CD8-positive, alpha-beta memory T cell (primary cell): ENCODE data around the gene PRR36. TPM values are rescaled to one million over a fixed set of nuclear protein-coding genes. Genes with fewer than 3 reads are reported as not detected.

Experiments used
- CTCF ChIA-PET: fragments of 350-600 bp; sonication (Branson Sonifier 250); formaldehyde crosslinking; loops from one replicate; lab custom pipeline; 2021; ENCODE audit warnings: antibody characterized with exemption; lab: Charles Lee
- POLR2A ChIA-PET: fragments of 350-600 bp; sonication (Branson Sonifier 250); formaldehyde crosslinking; loops from one replicate; lab custom pipeline; 2021; ENCODE audit warnings: antibody characterized with exemption; lab: Charles Lee
- DNase-seq, 5 donors: peaks; one replicate each; pipeline versions ENCODE4 v3.0.0 to v3.0.0-alpha.2; 2020 to 2022; ENCODE audit warnings: mixed read lengths in 1 of 5
- H3K27ac ChIP-seq: one replicate; pipeline ENCODE4 v1.7.0; 2013; ENCODE audit warnings: low read depth, mild to moderate bottlenecking, low read length, moderate library complexity
- H3K27me3 ChIP-seq: 2 replicates; pipeline ENCODE4 v1.7.0; 2013; ENCODE audit warnings: low read length, mild to moderate bottlenecking; ENCODE audit not compliant: insufficient read depth, poor library complexity, severe bottlenecking
- H3K36me3 ChIP-seq: 2 replicates; pipeline ENCODE4 v1.7.0; 2013; ENCODE audit warnings: mild to moderate bottlenecking, low read length, moderate library complexity; ENCODE audit not compliant: insufficient read depth
- H3K4me1 ChIP-seq: 2 replicates; pipeline ENCODE4 v1.7.0; 2013; ENCODE audit warnings: mild to moderate bottlenecking, low read length, moderate library complexity; ENCODE audit not compliant: insufficient read depth
- H3K4me3 ChIP-seq: 2 replicates; pipeline ENCODE4 v1.7.0; 2013; ENCODE audit warnings: mild to moderate bottlenecking, low read length
- H3K9me3 ChIP-seq: 2 replicates; pipeline ENCODE4 v1.7.0; 2013; ENCODE audit warnings: mild to moderate bottlenecking, low read length
- H3K27ac Mint-ChIP-seq, 8 donors: one replicate each; pipeline ENCODE4 v1.8.0; 2020 to 2021; ENCODE audit warnings: mixed read lengths in 8 of 8, mild to moderate bottlenecking in 6 of 8, inconsistent platforms in 3 of 8, moderate library complexity in 3 of 8
- H3K27me3 Mint-ChIP-seq, 2 donors: one replicate each; pipeline ENCODE4 v1.8.0; 2020 to 2021; ENCODE audit warnings: mixed read lengths in 2 of 2, mild to moderate bottlenecking in 1 of 2, moderate library complexity in 1 of 2
- H3K36me3 Mint-ChIP-seq, 3 donors: one replicate each; pipeline ENCODE4 v1.8.0; 2020 to 2021; ENCODE audit warnings: mixed read lengths in 3 of 3, inconsistent platforms in 1 of 3, mild to moderate bottlenecking in 1 of 3
- H3K4me1 Mint-ChIP-seq, 3 donors: one replicate each; pipeline ENCODE4 v1.8.0; 2020 to 2021; ENCODE audit warnings: mixed read lengths in 3 of 3, inconsistent platforms in 1 of 3, mild to moderate bottlenecking in 1 of 3
- H3K4me3 Mint-ChIP-seq, 7 donors: one replicate each; pipeline ENCODE4 v1.8.0; 2020 to 2021; ENCODE audit warnings: mixed read lengths in 7 of 7, mild to moderate bottlenecking in 6 of 7, moderate library complexity in 4 of 7, inconsistent platforms in 2 of 7
- H3K9me3 Mint-ChIP-seq, 5 donors: one replicate each; pipeline ENCODE4 v1.8.0; 2020 to 2022; ENCODE audit warnings: mixed read lengths in 5 of 5, mild to moderate bottlenecking in 3 of 5, moderate library complexity in 2 of 5, inconsistent platforms in 1 of 5
- polyA plus RNA-seq: library from polyadenylated mRNA; unstranded; fragments of 300-500 nt; fragmentation: Illumina TruSeq; gene quantifications from one replicate; pipeline ENCODE4 v1.2.3, GENCODE V29; 2021
- total RNA-seq, 2 experiments: library from RNA; stranded (reverse); gene quantifications; one replicate each; pipeline ENCODE4 v1.2.3, GENCODE V29; 2021

Gene PRR36
- total and polyA plus RNA-seq, 3 experiments from 2014 or later, result not detected

- peaks cover 8% of the 10 kb centered on the region for H3K36me3 ChIP-seq
- peak overlapping the region in 1 of 8 donors; percentile 42 for H3K27ac Mint-ChIP-seq
- ChIA-PET POLR2A (interaction anchor here (1.1 kb wide), 1 partner anchor 8 kb away, joined by 5 read pairs; the partner anchor contains the start of gene SNAPC2), CTCF (interaction anchor here (1.1 to 1.7 kb wide), 2 partner anchors 8 to 231 kb away, joined by 3 read pairs; partner anchors contain the start of genes SNAPC2 and TRAPPC5)
- peaks cover 13 to 15% of the 10 kb centered on the region in 2 donors for H3K27me3 Mint-ChIP-seq
- H3K27me3 ChIP-seq, result peaks cover 10% of the 10 kb centered on the region
- H3K27ac ChIP-seq, result no peak overlapping the region
- H3K9me3 ChIP-seq, result no peaks in the 10 kb centered on the region
- H3K4me1 ChIP-seq, result peaks cover 14% of the 10 kb centered on the region
- no peak overlapping the region for H3K4me3 Mint-ChIP-seq
- H3K36me3 Mint-ChIP-seq, result peaks cover 3 to 34% (median 10%) of the 10 kb centered on the region in 3 donors
- no peak for DNase-seq
- no peaks in the 10 kb centered on the region for H3K9me3 Mint-ChIP-seq
- peaks cover 10 to 24% (median 11%) of the 10 kb centered on the region in 3 donors for H3K4me1 Mint-ChIP-seq
- no peak overlapping the region for H3K4me3 ChIP-seq
Observed at GRCh38 chr19:7912144-7912696, 38.0 kb upstream of the PRR36 start.

DNA sequence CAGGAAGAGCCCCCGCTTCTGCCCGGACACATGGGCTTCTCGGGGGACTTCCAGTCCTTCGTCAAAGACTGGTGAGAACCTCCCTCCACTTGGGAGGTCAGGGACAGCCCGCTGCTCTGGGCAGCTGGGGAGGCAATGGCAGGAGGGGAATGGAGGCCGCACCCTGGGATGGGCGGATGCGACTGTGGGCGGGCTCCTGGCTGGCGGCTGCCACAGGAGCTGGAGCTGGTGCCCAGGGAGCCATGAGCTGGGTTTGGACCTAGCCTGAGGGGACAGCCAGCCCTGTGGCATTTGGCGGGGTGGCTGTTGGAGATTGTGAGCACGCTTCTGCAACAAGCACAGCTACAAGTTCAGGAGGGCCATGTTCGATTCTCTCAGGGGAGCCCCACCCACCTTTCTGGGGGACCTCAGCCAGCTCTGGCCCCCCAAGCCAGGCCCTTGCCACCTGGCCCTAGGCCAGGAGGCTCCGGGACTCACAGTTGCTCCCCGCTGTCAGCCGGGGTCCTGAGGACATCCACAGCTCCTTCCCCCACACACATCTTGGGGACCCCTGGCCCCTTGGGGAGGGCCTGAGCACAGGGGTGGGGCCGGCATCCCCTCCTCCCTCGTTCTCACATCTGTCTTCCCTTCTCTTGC lies 37.4 kb upstream of the PRR36 start:
- H3K27ac Mint-ChIP-seq, result peak overlapping the region in 1 of 8 donors; percentile 42
- H3K27me3 Mint-ChIP-seq, result peaks cover 9 to 12% of the 10 kb centered on the region in 2 donors
- DNase-seq, result no peak
- H3K27ac ChIP-seq, result no peak overlapping the region
- peaks cover 3 to 35% (median 10%) of the 10 kb centered on the region in 3 donors for H3K36me3 Mint-ChIP-seq
- POLR2A ChIA-PET, result interaction anchor here (1.1 kb wide), 1 partner anchor 9 kb away, joined by 5 read pairs; the partner anchor contains the start of gene SNAPC2
- peaks cover 11% of the 10 kb centered on the region for H3K4me1 ChIP-seq
- no peak overlapping the region for H3K4me3 Mint-ChIP-seq
- CTCF ChIA-PET, result interaction anchor here (1.1 to 1.7 kb wide), 3 partner anchors 9 to 231 kb away, joined by 3 to 4 read pairs (median 3); partner anchors contain the start of genes SNAPC2 and TRAPPC5
- no peaks in the 10 kb centered on the region for H3K9me3 ChIP-seq
- H3K4me3 ChIP-seq, result no peak overlapping the region
- H3K36me3 ChIP-seq, result peaks cover 8% of the 10 kb centered on the region
- H3K4me1 Mint-ChIP-seq, result peaks cover 5 to 21% (median 8%) of the 10 kb centered on the region in 3 donors
- H3K27me3 ChIP-seq, result peaks cover 7% of the 10 kb centered on the region
- no peaks in the 10 kb centered on the region for H3K9me3 Mint-ChIP-seq

DNA sequence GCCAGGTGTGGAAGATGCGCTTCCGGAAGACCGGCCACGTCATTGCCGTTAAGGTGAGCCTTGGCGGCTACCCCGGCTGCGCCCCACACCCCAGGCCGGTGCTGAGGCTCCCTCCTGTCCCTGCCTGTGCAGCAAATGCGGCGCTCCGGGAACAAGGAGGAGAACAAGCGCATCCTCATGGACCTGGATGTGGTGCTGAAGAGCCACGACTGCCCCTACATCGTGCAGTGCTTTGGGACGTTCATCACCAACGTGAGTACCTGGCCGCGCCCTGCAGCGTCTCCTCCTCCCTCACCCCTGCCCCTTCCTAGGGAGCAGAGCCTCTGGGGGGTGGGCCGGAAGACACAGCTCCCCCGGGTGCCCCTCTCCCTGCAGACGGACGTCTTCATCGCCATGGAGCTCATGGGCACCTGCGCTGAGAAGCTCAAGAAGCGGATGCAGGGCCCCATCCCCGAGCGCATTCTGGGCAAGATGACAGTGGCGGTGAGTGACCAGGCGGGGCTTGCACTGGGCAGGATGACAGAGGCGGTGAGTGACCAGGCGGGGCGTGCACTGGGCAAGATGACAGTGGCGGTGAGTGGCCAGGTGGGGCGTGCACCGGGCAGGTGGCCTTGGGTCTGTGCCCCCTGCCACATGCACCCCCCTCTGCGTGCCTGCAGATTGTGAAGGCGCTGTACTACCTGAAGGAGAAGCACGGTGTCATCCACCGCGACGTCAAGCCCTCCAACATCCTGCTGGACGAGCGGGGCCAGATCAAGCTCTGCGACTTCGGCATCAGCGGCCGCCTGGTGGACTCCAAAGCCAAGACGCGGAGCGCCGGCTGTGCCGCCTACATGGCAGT lies 36.4 kb upstream of the PRR36 start:
- no peak overlapping the region for H3K4me3 ChIP-seq
- H3K9me3 Mint-ChIP-seq, result no peaks in the 10 kb centered on the region
- H3K27me3 Mint-ChIP-seq, result peaks cover 4 to 7% of the 10 kb centered on the region in 2 donors
- peaks cover 8% of the 10 kb centered on the region for H3K36me3 ChIP-seq
- no peaks in the 10 kb centered on the region for H3K9me3 ChIP-seq
- no peak overlapping the region for H3K4me3 Mint-ChIP-seq
- H3K36me3 Mint-ChIP-seq, result peaks cover 3 to 42% (median 10%) of the 10 kb centered on the region in 3 donors
- no peak overlapping the region for H3K27ac ChIP-seq
- H3K4me1 ChIP-seq, result peaks cover 14% of the 10 kb centered on the region
- H3K27me3 ChIP-seq, result peaks cover 2% of the 10 kb centered on the region
- peaks cover 4 to 22% (median 6%) of the 10 kb centered on the region in 3 donors for H3K4me1 Mint-ChIP-seq
- DNase-seq, result no peak
- POLR2A ChIA-PET, result no interaction called here
- H3K27ac Mint-ChIP-seq, result no peak overlapping the region
- CTCF ChIA-PET, result interaction anchor here (1.5 to 1.7 kb wide), 2 partner anchors 34 to 230 kb away, joined by 3 to 4 read pairs; partner anchors contain the start of gene TRAPPC5

DNA sequence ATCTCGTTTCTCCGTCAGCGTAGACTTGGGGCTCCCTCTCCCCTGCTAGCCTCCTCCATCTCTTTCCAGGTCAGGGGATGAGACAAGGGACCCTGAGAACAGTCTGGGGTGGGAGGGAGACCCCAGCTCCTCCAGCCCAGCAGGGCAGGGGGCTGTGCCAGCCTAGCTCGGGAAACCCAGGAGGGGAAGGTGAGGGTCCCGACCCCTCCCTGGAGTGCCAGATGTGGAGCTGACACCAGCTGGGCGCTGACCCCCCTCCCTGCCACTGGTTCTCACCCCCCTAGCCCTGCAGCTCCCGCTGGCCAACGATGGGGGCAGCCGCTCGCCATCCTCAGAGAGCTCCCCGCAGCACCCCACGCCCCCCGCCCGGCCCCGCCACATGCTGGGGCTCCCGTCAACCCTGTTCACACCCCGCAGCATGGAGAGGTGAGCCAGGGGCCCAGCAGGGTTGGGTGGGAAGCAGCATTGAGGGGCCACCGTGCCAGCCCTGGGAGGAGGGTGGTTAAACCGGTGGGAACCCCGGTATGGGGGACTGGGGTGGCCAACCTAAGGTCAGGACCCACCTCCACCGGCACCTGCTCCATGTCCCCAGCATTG lies 35.4 kb upstream of the PRR36 start:
- Histone ChIP-seq H3K4me1 (peaks cover 24% of the 10 kb centered on the region), H3K4me3 (no peak overlapping the region), H3K27ac (no peak overlapping the region), H3K27me3 (no peaks in the 10 kb centered on the region), H3K36me3 (peaks cover 8% of the 10 kb centered on the region), H3K9me3 (no peaks in the 10 kb centered on the region)
- DNase-seq, result no peak
- Mint-ChIP-seq H3K9me3 (no peaks in the 10 kb centered on the region), H3K36me3 (peaks cover 3 to 48% (median 10%) of the 10 kb centered on the region in 3 donors), H3K27me3 (peaks cover under 1 to 4% of the 10 kb centered on the region in 2 donors), H3K27ac (no peak overlapping the region), H3K4me1 (peaks cover 10 to 28% (median 13%) of the 10 kb centered on the region in 3 donors), H3K4me3 (no peak overlapping the region)
- CTCF ChIA-PET, result no interaction called here
- POLR2A ChIA-PET, result interaction anchor here (0.8 to 1.2 kb wide), 3 partner anchors 8 to 11 kb away, joined by 3 read pairs; partner anchors contain the start of gene SNAPC2

GRCh38 chr19:7908742-7909461 lies 34.7 kb upstream of the PRR36 start:
- CTCF ChIA-PET, result interaction anchor here (2.1 kb wide), 1 partner anchor 9 kb away, joined by 8 read pairs; no protein-coding TSS in a partner anchor

DNA sequence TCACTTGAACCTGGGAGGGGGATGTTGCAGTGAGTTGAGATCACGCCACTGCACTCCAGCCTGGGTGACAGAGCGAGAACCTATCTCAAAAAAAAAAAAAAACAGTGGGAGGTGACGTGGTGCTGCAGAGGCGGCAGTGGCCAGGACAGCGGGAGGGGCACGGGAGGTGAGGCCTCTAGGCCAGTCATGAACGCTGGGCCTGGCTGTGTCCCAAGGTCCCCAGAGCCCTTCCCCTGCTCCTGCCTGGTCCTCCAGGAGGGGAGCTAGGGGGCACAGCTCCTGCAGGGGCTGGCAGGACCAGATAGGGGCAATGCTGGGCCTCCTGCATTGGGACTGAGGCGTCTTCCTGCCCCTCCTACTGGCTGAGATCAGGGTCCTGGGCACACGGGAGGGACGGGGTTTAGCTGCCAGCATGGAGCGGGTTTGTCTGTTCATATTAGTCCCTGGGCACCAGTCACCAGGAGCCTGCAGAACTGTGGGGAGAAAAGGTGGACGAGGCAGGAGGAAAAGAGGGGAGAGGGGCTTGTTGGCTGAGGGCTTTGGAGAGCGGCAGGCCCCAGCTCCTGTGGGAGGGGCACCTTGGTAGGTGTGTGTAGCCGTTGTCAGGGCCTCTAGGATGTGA lies 34.0 kb upstream of the PRR36 start:
- no peaks in the 10 kb centered on the region for H3K9me3 ChIP-seq
- H3K4me1 ChIP-seq, result peaks cover 27% of the 10 kb centered on the region
- peaks cover 0 to 3% (median 2%) of the 10 kb centered on the region in 5 donors for H3K9me3 Mint-ChIP-seq
- H3K4me1 Mint-ChIP-seq, result peaks cover 16 to 37% (median 19%) of the 10 kb centered on the region in 3 donors
- no peak for DNase-seq
- H3K36me3 Mint-ChIP-seq, result peaks cover 3 to 54% (median 10%) of the 10 kb centered on the region in 3 donors
- ChIA-PET POLR2A (interaction anchor here (0.7 kb wide), 1 partner anchor 482 kb away, joined by 4 read pairs; the partner anchor contains the start of gene RAB11B), CTCF (interaction anchor here (2.1 kb wide), 1 partner anchor 10 kb away, joined by 8 read pairs; no protein-coding TSS in a partner anchor)
- H3K36me3 ChIP-seq, result peaks cover 8% of the 10 kb centered on the region
- peak overlapping the region in 2 of 8 donors; percentile 40 to 81 for H3K27ac Mint-ChIP-seq
- H3K4me3 Mint-ChIP-seq, result peak overlapping the region in 1 of 7 donors; percentile 40
- no peak overlapping the region for H3K27ac ChIP-seq
- H3K27me3 Mint-ChIP-seq, result peaks cover 0 to 9% of the 10 kb centered on the region in 2 donors
- H3K27me3 ChIP-seq, result no peaks in the 10 kb centered on the region
- no peak overlapping the region for H3K4me3 ChIP-seq

More at GRCh38 chr19:7908742-7909461, 34.7 kb upstream of the PRR36 start:
- Histone ChIP-seq H3K9me3 (no peaks in the 10 kb centered on the region), H3K4me3 (no peak overlapping the region), H3K27me3 (no peaks in the 10 kb centered on the region), H3K36me3 (peaks cover 8% of the 10 kb centered on the region), H3K27ac (no peak overlapping the region), H3K4me1 (peaks cover 27% of the 10 kb centered on the region)
- POLR2A ChIA-PET, result interaction anchor here (0.8 to 1.2 kb wide), 3 partner anchors 9 to 12 kb away, joined by 3 read pairs; partner anchors contain the start of gene SNAPC2
- peaks cover 3 to 51% (median 10%) of the 10 kb centered on the region in 3 donors for H3K36me3 Mint-ChIP-seq
- H3K27me3 Mint-ChIP-seq, result peaks cover 0 to 5% of the 10 kb centered on the region in 2 donors
- H3K4me3 Mint-ChIP-seq, result peak overlapping the region in 2 of 7 donors; percentile 18 to 24
- H3K27ac Mint-ChIP-seq, result peak overlapping the region in 1 of 8 donors; percentile 81
- H3K9me3 Mint-ChIP-seq, result no peaks in the 10 kb centered on the region
- no peak for DNase-seq
- peaks cover 13 to 32% (median 16%) of the 10 kb centered on the region in 3 donors for H3K4me1 Mint-ChIP-seq
